ENCODE data around the gene KLHL36. TPM values are rescaled to one million over a fixed set of nuclear protein-coding genes. Genes with fewer than 3 reads are reported as not detected.
A peak's percentile ranks its signal among the peaks of the same experiment; 100 is the strongest.

Gene KLHL36
- total RNA-seq, 2 experiments from 2014 or later, result 41.0 to 44.0 TPM

DNA sequence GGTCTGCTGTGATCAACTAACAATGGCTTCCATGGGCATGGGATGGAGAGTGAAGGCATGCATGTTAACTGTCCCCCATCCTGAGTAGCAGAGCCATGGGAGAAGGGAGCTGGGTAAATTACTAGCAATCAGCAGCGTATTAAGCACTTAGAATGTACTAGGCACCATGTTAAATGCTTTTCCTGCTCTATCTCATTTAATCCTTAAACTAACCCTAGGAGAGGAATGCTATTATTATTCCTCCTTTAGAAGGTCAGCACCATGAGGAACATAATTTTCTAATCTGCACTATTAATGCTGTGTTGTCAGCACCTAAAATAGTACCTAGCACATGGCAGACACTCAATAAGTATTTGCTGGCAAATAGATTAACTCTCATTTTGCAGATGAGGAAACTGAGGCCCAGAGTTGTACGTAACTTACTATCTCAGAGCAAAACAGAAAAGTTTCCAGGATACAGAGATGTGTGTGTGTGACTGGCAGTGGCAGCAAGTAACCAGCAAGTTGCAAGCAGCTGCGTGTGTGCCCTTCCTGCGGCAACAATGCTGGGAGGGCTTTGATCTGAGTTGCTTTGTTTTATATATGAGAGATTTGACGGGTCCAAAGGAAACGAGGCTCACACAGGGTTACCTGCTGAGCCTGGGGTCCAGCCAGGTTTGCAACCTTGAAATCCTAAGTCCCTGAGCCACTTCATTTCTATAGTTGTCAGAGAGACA, 6.5 kb upstream of the KLHL36 start:
- H3K27ac Mint-ChIP-seq, result peak overlapping the region; percentile 77
- DNase-seq (peak; percentile 26), ATAC-seq (no peak)
- no peaks in the 10 kb centered on the region for H3K36me3 Mint-ChIP-seq (ENCODE audit: low read depth)
- ChIA-PET CTCF (interaction anchor here (0.9 to 2.7 kb wide), 6 partner anchors 19 to 364 kb away, joined by 3 to 16 read pairs (median 3); no protein-coding TSS in a partner anchor), POLR2A (interaction anchor here (0.8 to 1.0 kb wide), 2 partner anchors 59 to 84 kb away, joined by 3 read pairs; no protein-coding TSS in a partner anchor)
- H3K4me1 Mint-ChIP-seq (ENCODE audit: low read depth), result peaks cover 31% of the 10 kb centered on the region
- H3K4me3 Mint-ChIP-seq, result peak overlapping the region; percentile 46
- TF ChIP-seq, protein P1, sequence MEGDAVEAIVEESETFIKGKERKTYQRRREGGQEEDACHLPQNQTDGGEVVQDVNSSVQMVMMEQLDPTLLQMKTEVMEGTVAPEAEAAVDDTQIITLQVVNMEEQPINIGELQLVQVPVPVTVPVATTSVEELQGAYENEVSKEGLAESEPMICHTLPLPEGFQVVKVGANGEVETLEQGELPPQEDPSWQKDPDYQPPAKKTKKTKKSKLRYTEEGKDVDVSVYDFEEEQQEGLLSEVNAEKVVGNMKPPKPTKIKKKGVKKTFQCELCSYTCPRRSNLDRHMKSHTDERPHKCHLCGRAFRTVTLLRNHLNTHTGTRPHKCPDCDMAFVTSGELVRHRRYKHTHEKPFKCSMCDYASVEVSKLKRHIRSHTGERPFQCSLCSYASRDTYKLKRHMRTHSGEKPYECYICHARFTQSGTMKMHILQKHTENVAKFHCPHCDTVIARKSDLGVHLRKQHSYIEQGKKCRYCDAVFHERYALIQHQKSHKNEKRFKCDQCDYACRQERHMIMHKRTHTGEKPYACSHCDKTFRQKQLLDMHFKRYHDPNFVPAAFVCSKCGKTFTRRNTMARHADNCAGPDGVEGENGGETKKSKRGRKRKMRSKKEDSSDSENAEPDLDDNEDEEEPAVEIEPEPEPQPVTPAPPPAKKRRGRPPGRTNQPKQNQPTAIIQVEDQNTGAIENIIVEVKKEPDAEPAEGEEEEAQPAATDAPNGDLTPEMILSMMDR (IDR thresholded peaks at IDR 0.05), result no peak
- intact Hi-C loops (cut with micrococcal nuclease), result loop anchor here (10.0 kb wide), 1 partner anchor 313 kb away; no protein-coding TSS in a partner anchor
- H3K9me3 Mint-ChIP-seq, result peaks cover 4% of the 10 kb centered on the region
- H3K27me3 Mint-ChIP-seq, result no peaks in the 10 kb centered on the region

DNA sequence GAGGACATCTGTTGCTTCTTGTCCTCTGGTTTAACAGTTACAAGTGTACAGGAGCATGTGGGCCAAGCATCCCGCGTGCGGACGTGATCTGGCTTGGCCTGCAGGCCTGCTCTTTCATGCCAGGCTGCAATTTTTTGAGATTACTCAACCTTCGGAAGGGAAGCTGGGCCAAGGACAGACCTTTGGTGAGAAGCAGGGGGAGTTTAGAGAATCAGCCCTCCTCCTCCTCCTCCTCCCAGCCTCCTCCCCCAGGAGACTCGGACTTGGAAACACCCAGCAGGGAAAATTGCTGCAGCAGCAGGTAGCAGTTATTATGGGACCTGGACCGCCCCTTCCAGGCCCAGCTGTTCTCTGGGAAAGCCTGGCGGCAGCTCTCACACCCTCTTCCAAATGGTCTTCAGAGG, 5.1 kb upstream of the KLHL36 start:
- Mint-ChIP-seq H3K4me1 (ENCODE audit: low read depth) (peaks cover 32% of the 10 kb centered on the region), H3K9me3 (peaks cover 4% of the 10 kb centered on the region), H3K36me3 (ENCODE audit: low read depth) (no peaks in the 10 kb centered on the region), H3K27ac (no peak overlapping the region), H3K27me3 (peaks cover 2% of the 10 kb centered on the region), H3K4me3 (no peak overlapping the region)
- ChIA-PET POLR2A (interaction anchor here (0.6 kb wide), 1 partner anchor 466 kb away, joined by 4 read pairs; no protein-coding TSS in a partner anchor), CTCF (interaction anchor here (1.2 to 2.7 kb wide), 2 partner anchors 20 to 82 kb away, joined by 4 to 16 read pairs; no protein-coding TSS in a partner anchor)
- TF ChIP-seq, protein P1 (IDR thresholded peaks at IDR 0.05), result no peak
- intact Hi-C loops (cut with micrococcal nuclease), result loop anchor here (10.0 kb wide), 1 partner anchor 312 kb away; no protein-coding TSS in a partner anchor
- no peak for DNase-seq
- no peak for ATAC-seq

DNA sequence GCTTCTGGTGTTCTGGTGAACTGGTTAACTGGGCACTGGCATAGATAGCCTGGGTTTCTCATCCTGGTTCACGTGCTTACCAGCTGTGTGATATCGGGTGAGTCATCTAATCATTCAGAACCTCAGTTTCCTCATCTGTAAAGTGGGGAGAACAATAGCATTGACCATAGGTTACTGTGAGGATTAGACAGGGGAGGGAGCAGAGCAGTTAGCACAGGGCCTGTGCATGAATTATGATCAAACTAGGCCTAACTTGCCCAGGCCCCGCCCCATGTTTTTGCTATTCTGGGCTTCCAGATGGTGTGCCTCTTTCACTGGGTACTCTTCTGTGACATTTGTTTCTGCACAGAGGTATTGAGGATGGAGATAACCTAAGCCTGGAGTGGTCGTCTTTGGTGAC, 4.6 kb upstream of the KLHL36 start:
- ChIA-PET POLR2A (interaction anchor here (0.6 kb wide), 1 partner anchor 466 kb away, joined by 4 read pairs; no protein-coding TSS in a partner anchor), CTCF (interaction anchor here (1.2 to 7.2 kb wide), 4 partner anchors 21 to 96 kb away, joined by 4 to 47 read pairs (median 12); no protein-coding TSS in a partner anchor)
- H3K9me3 Mint-ChIP-seq, result peaks cover 4% of the 10 kb centered on the region
- H3K36me3 Mint-ChIP-seq (ENCODE audit: low read depth), result no peaks in the 10 kb centered on the region
- ATAC-seq (no peak), DNase-seq (no peak)
- intact Hi-C loops (cut with micrococcal nuclease), result loop anchor here (10.0 kb wide), 1 partner anchor 311 kb away; no protein-coding TSS in a partner anchor
- H3K27me3 Mint-ChIP-seq, result peaks cover 2% of the 10 kb centered on the region
- TF ChIP-seq, protein P1 (IDR thresholded peaks at IDR 0.05), result no peak
- H3K4me1 Mint-ChIP-seq (ENCODE audit: low read depth), result peaks cover 29% of the 10 kb centered on the region
- no peak overlapping the region for H3K4me3 Mint-ChIP-seq
- H3K27ac Mint-ChIP-seq, result no peak overlapping the region

- peak; percentile 66 for ATAC-seq
- peaks cover 25% of the 10 kb centered on the region for H3K36me3 Mint-ChIP-seq (ENCODE audit: low read depth)
- intact Hi-C loops (cut with micrococcal nuclease), result loop anchor here (10.0 kb wide), 1 partner anchor 306 kb away; no protein-coding TSS in a partner anchor
- no peaks in the 10 kb centered on the region for H3K9me3 Mint-ChIP-seq
- ChIA-PET POLR2A (interaction anchor here (0.8 to 1.5 kb wide), 4 partner anchors 9 to 52 kb away, joined by 3 to 4 read pairs (median 3); no protein-coding TSS in a partner anchor), CTCF (interaction anchor here (1.1 to 7.2 kb wide), 7 partner anchors 20 to 138 kb away, joined by 3 to 47 read pairs (median 7); no protein-coding TSS in a partner anchor)
- peak; percentile 53 for DNase-seq
- peak overlapping the region; percentile 68 for H3K27ac Mint-ChIP-seq
- H3K4me1 Mint-ChIP-seq (ENCODE audit: low read depth), result peaks cover 38% of the 10 kb centered on the region
- TF ChIP-seq, protein P1 (IDR thresholded peaks at IDR 0.05), result no peak
- peaks cover 2% of the 10 kb centered on the region for H3K27me3 Mint-ChIP-seq
- H3K4me3 Mint-ChIP-seq, result peak overlapping the region; percentile 76
Measured at GRCh38 chr16:84648595-84649510, 542 bp downstream of the KLHL36 start.
